Measurements from ENCODE around the gene NFKBIE.

Gene NFKBIE

GRCh38 chr6:44297063-44298038 lies 32.0 kb upstream of the NFKBIE start:
- no peak for DNase-seq

GRCh38 chr6:44294832-44295791 lies 29.8 kb upstream of the NFKBIE start:
- DNase-seq: no peak

GRCh38 chr6:44292661-44293365 lies 27.5 kb upstream of the NFKBIE start:
- DNase-seq: no peak

- DNase-seq: no peak
Observed at GRCh38 chr6:44291841-44292240, 26.5 kb upstream of the NFKBIE start.

- no peak for DNase-seq
Observed at GRCh38 chr6:44289726-44290260, 24.4 kb upstream of the NFKBIE start.

- no peak for DNase-seq
Observed at GRCh38 chr6:44286747-44287146, 21.4 kb upstream of the NFKBIE start.

GRCh38 chr6:44286285-44286565 lies 20.9 kb upstream of the NFKBIE start:
- DNase-seq: no peak

- no peak for DNase-seq
Observed at GRCh38 chr6:44285552-44286284, 20.4 kb upstream of the NFKBIE start.

- no peak for DNase-seq
Observed at GRCh38 chr6:44284867-44285266, 19.5 kb upstream of the NFKBIE start.

GRCh38 chr6:44284121-44284520 lies 18.8 kb upstream of the NFKBIE start:
- DNase-seq: no peak

- DNase-seq: no peak
Observed at GRCh38 chr6:44278774-44279697, 13.7 kb upstream of the NFKBIE start.

- DNase-seq: no peak
Observed at GRCh38 chr6:44278315-44278714, 13.0 kb upstream of the NFKBIE start.

GRCh38 chr6:44277763-44278162 lies 12.4 kb upstream of the NFKBIE start:
- DNase-seq: no peak

GRCh38 chr6:44276667-44277640 lies 11.6 kb upstream of the NFKBIE start:
- DNase-seq: no peak

- no peak for DNase-seq
Observed at GRCh38 chr6:44275749-44276648, 10.6 kb upstream of the NFKBIE start.

- no peak for DNase-seq
Observed at GRCh38 chr6:44275271-44275748, 10.0 kb upstream of the NFKBIE start.

GRCh38 chr6:44273617-44274016 lies 8.3 kb upstream of the NFKBIE start:
- DNase-seq: no peak

GRCh38 chr6:44272999-44273566 lies 7.7 kb upstream of the NFKBIE start:
- DNase-seq: no peak
